ENCODE data around the gene SLC9A9.
"Not testable (repeated sequence)": the region's sequence is repeated elsewhere in the genome, so short reads cannot be mapped to it uniquely, and the experiment has no call there.

The SLC9A9 gene

DNA sequence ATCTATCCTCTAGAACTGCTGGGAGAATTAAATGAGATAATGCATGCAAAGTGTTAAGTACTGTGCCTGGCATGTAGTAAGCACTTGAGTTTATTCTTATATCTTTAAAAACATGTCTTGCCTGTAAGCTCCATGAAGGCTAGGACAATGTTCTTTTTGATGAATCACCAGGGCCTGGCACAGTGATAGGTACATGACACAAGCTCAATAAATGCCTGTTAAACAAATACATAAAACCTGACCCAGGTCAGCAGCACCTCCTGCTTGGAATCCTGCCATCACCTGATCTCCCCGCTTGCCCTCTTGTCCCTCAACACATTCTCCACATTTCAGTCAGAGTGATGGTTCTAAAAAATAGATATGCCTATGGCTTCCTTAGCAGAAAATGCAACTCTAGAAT is 541.9 kb downstream of the SLC9A9 start:
- in situ Hi-C loops (cut with HindIII; ENCODE audit: low sequenced_read_pairs), result no loop called here

DNA sequence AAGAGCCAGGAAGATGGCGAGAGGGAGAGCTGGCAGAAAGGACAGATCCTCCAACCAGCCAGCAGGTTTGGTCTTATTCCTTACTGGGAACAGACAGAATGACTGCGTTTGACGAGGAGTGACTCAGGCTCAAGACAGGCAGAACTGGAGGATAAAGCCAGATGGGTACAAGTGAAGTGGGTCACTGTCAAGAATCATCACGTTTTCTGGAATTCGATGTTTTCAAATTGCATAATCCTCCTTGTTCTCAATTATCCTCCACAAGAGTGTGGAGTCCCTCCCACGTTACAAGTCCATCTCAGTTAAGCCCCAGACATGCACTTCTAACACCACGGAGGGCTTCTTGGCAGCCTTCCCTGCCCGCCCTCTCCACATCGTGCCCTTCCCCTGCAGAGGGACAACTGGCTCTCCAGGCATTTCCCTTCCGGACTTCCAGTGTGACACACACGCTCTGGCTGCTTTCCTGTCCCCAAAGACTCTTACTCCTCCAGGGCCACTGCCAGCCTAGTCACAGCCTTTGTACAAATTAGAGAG is 545.6 kb downstream of the SLC9A9 start:
- in situ Hi-C loops (cut with HindIII; ENCODE audit: low sequenced_read_pairs), result no loop called here

- in situ Hi-C loops (cut with HindIII; ENCODE audit: low sequenced_read_pairs), result no loop called here
Measured at GRCh38 chr3:143301031-143301901, 547.0 kb downstream of the SLC9A9 start.

GRCh38 chr3:143298886-143299535 is 549.3 kb downstream of the SLC9A9 start:
- in situ Hi-C loops (cut with HindIII; ENCODE audit: low sequenced_read_pairs), result no loop called here

GRCh38 chr3:143298380-143298779 is 549.9 kb downstream of the SLC9A9 start:
- in situ Hi-C loops (cut with HindIII; ENCODE audit: low sequenced_read_pairs), result no loop called here

- in situ Hi-C loops (cut with HindIII; ENCODE audit: low sequenced_read_pairs), result no loop called here
Measured at GRCh38 chr3:143295201-143296080, 552.8 kb downstream of the SLC9A9 start.

- in situ Hi-C loops (cut with HindIII; ENCODE audit: low sequenced_read_pairs), result no loop called here
Measured at GRCh38 chr3:143294188-143294587, 554.1 kb downstream of the SLC9A9 start.

DNA sequence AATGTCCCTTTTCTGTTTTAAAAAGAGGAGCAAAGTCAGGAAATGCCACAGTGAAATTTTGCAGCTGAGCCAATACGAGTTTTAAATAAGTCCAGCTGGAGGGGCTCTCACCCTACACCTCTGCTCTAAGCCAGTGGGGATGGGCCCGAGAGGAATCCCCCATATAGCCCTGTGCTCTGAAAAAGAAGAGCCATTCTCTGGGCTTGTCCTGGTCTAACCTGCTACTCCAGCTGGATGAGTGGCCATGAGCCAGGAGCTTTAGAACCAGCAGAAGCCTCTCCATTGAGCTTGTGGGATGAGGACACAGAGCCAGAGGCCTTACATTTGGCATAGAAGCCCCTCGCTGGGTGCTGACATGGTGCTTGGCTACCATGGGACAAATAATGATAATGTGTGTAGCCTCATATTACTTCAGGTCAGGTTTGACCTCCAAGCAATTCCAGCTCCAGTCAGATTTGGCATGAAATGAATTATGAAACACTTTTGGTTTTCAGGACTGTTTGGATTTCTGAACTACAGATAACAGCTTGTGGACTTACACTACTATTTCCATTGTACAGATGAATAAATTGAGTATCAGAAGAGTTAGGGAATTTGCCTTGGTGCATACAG is 556.3 kb downstream of the SLC9A9 start:
- in situ Hi-C loops (cut with HindIII; ENCODE audit: low sequenced_read_pairs), result no loop called here

- in situ Hi-C loops (cut with HindIII; ENCODE audit: low sequenced_read_pairs), result no loop called here
Measured at GRCh38 chr3:143288944-143289343, 559.3 kb downstream of the SLC9A9 start.

GRCh38 chr3:143287403-143287802 is 560.9 kb downstream of the SLC9A9 start:
- in situ Hi-C loops (cut with HindIII; ENCODE audit: low sequenced_read_pairs), result no loop called here

DNA sequence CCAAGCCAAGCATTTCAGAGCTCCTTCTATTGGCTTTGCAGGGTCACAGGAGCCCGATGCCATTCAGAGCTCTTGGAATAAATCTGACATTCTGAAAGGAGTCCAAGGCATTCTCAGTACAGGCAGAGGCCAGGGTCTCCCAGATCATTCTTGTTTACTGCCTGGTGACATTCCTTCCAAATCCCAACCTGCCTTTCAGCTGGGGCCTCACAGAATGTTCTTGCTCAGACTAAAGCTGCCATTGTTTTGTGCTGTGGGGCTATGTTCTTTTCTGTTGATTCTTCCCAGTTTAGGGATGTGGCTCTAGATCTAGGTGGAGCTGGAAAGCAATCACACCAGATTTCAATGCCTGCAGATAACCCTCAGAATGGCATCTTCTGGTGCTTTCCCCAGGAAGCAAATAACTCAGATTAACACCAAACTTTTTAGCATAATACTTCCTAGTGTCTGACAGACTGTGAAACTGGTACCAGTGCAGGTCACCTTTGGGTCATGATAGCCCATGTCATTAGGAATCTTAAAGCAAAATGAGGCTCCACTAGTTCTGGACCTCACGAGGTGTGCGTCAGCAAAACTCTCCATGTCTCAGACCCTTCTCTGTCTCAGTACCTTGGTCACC is 561.8 kb downstream of the SLC9A9 start:
- in situ Hi-C loops (cut with HindIII; ENCODE audit: low sequenced_read_pairs), result no loop called here

DNA sequence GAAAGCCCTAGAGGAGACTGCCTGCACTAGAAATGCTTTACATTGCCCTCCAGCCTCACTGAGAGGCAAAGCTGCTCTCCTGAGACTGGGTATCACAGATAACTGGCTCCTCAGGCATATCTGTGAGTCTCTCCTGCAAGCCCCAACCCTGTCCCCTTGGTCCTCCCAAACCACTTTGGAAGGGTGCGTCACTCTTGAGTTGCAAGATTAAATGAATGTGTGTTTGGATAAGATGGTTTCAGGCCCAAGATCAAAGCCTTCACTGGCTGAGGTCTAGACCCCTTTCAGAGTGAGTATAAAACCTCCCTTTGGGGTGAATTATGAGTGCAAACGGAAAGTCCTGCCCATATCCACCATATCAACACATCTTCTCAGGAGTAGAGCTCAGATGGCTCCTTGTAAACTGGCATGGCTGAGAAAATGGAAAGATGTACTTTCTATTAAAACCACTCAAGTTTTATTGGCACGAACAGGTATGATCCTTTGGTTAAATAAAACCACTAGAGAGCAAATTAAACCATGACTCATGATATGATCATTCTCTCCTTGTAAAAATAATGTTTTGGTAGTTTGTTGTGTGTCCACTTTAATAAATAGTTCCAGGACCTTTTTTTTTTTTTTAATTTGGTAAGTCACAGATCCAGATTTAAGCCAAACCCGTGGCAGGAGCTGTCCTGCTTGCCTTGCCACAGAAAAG is 564.7 kb downstream of the SLC9A9 start:
- in situ Hi-C loops (cut with HindIII; ENCODE audit: low sequenced_read_pairs), result no loop called here

- in situ Hi-C loops (cut with HindIII; ENCODE audit: low sequenced_read_pairs), result no loop called here
Measured at GRCh38 chr3:143280984-143281383, 567.3 kb downstream of the SLC9A9 start.

DNA sequence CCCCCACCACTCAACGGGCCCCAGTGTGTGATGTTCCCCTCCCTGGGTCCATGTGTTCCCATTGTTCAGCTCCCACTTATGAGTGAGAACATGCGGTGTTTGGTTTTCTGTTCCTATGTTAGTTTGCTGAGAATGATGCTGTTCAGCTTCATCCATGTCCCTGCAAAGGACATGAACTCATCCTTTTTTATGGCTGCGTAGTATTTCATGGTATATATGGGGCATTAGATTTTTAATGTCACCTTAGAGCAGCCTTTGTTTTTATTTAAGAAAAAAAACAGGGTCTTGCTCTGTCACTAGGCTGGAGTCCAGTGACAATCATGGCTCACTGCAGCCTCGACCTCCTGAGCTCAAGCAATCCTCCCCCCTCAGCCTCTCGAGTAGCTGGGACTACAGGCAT is 568.7 kb downstream of the SLC9A9 start:
- in situ Hi-C loops (cut with HindIII; ENCODE audit: low sequenced_read_pairs), result not testable (repeated sequence)

GRCh38 chr3:143278721-143279120 is 569.5 kb downstream of the SLC9A9 start:
- in situ Hi-C loops (cut with HindIII; ENCODE audit: low sequenced_read_pairs), result no loop called here

DNA sequence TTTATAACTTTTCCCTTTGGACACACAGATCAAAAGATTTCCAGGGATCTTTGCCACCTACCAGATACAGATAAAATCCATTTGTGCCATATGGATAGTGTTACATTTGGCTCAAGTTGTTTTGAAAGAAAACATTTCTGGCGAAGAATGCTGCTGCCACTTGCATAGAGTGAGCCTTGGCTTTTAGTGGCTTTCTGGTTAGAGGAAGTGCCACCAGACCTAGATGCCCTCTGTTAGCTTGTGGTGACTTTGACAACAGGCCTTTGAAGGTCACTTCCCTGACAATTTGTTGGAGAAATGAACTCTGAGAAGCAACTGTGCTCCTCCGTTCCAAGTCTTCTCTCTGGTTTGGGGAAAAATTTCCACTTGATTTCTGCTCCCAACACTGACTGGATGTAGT is 570.7 kb downstream of the SLC9A9 start:
- in situ Hi-C loops (cut with HindIII; ENCODE audit: low sequenced_read_pairs), result no loop called here

DNA sequence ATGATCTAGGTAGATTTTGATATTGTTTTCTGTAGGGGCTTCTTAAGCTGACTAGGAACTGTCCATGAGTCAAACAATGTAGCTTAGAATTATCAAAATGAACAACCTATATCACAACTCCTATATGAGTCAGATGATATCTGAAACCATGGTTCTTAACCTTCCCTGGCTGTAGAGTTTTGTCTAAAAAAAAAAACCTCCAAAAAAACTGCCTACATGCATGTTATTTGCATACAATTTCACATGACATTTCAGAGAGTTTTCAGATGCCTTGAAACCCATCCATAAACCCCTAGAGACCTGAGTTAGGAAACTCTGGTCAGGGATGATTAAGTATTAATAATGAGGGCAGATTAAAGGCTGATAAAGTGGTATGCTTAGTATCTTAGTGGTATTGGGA is 571.7 kb downstream of the SLC9A9 start:
- in situ Hi-C loops (cut with HindIII; ENCODE audit: low sequenced_read_pairs), result no loop called here

DNA sequence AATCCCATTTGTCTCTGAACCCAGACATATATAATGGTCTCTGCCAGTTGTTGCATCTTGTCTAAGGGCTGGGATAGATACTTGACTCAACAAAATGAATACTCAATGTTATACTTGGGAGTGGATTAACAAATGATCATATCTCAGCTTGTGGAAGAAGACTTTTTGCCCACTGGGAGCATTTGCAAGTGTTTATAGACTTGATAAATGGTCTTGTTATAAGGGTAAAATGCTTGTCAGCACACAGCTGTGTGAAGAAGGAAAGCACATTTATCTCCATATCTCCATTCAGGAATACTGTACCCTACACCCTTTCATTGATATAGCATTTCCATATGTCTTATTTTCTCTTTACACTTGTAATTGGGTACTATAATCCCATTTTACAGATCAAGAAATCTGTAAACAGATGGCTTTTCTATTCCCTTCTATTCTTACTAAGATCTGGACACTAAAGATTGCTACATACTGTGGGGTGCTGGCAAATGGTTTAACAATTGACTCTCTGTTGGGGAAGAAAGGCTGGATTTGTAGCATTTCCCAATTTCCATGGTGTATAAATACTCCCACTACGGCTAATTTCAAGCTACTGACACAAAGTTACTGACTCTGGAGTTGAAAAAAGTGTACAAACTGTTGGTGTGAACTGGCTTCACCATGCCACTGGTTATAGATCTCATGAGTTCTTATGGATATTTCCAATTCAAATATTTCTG is 574.1 kb downstream of the SLC9A9 start:
- in situ Hi-C loops (cut with HindIII; ENCODE audit: low sequenced_read_pairs), result no loop called here

DNA sequence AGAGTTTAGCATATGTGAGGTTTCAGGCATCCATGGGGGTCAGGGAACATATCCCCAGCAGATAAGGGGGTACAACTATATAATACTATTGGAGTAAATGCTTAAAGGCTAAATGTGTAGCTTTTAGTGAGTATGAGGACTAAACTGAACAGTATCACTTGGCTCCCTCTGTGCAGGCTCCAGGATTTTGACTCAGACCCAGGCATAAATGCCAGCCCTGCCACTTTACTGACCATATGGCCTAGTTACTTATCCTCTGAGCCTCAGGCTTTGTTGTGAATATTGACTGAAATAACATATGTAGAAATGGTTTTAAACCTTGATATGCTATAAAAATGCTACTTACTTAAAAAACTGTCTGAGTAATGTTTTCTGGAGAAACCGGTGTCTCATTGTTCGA is 577.1 kb downstream of the SLC9A9 start:
- in situ Hi-C loops (cut with HindIII; ENCODE audit: low sequenced_read_pairs), result no loop called here
